Endodermal cell (in vitro differentiated cells): ENCODE data around the gene ATP2B2. TPM values are rescaled to one million over a fixed set of nuclear protein-coding genes. Genes with fewer than 3 reads are reported as not detected.
"Not testable (repeated sequence)": the region's sequence is repeated elsewhere in the genome, so short reads cannot be mapped to it uniquely, and the experiment has no call there.

Experiments used
- DNase-seq: peaks from one replicate; pipeline ENCODE4 v3.0.0-alpha.2; 2017
- H3K27ac ChIP-seq: 2 replicates; pipeline ENCODE4 v1.5.1; 2013; ENCODE audit warnings: mild to moderate bottlenecking, low read depth, low read length, moderate library complexity
- H3K27me3 ChIP-seq: 2 replicates; pipeline ENCODE4 v1.6.1; 2013; ENCODE audit warnings: mild to moderate bottlenecking, low read length, moderate library complexity; ENCODE audit not compliant: insufficient read depth, control insufficient read depth, poor library complexity, severe bottlenecking
- H3K36me3 ChIP-seq: 2 replicates; pipeline ENCODE4 v1.7.0; 2013; ENCODE audit warnings: mild to moderate bottlenecking, low read length, moderate library complexity; ENCODE audit not compliant: control insufficient read depth, insufficient read depth
- H3K4me1 ChIP-seq: one replicate; pipeline ENCODE4 v1.7.0; 2013; ENCODE audit warnings: low read length; ENCODE audit not compliant: control insufficient read depth, insufficient read depth
- H3K4me3 ChIP-seq: 2 replicates; pipeline ENCODE4 v1.5.1; 2013; ENCODE audit warnings: mild to moderate bottlenecking, low read length, moderate library complexity
- H3K9ac ChIP-seq: 2 replicates; pipeline ENCODE4 v1.6.1; 2013; ENCODE audit warnings: mild to moderate bottlenecking, low read length, moderate library complexity; ENCODE audit not compliant: poor library complexity, severe bottlenecking; ENCODE audit errors: extremely low read depth
- H3K9me3 ChIP-seq: 2 replicates; pipeline ENCODE4 v1.6.1; 2013; ENCODE audit warnings: mild to moderate bottlenecking, low read length, moderate library complexity; ENCODE audit not compliant: control insufficient read depth
- H3K27ac Mint-ChIP-seq: 2 replicates; pipeline ENCODE4 v1.8.0; 2020; ENCODE audit warnings: mixed read lengths
- H3K27me3 Mint-ChIP-seq: 2 replicates; pipeline ENCODE4 v1.8.0; 2021; ENCODE audit warnings: mild to moderate bottlenecking, mixed read lengths; ENCODE audit not compliant: insufficient read depth
- H3K36me3 Mint-ChIP-seq: 2 replicates; pipeline ENCODE4 v1.8.0; 2020; ENCODE audit warnings: low read depth, mixed read lengths
- H3K4me1 Mint-ChIP-seq: 2 replicates; pipeline ENCODE4 v1.8.0; 2020; ENCODE audit warnings: mixed read lengths
- H3K4me3 Mint-ChIP-seq: 2 replicates; pipeline ENCODE4 v1.8.0; 2020; ENCODE audit warnings: mild to moderate bottlenecking, moderate library complexity, mixed read lengths
- H3K9me3 Mint-ChIP-seq: 2 replicates; pipeline ENCODE4 v1.8.0; 2020; ENCODE audit warnings: mild to moderate bottlenecking, mixed read lengths
- WGBS, 2 experiments: methylation state at CpG; one replicate each; pipeline versions ENCODE4 v1.1.5 to v1.1.7; 2013; ENCODE audit warnings: missing lambda C conversion rate in 2 of 2, mixed read lengths in 1 of 2; ENCODE audit not compliant: insufficient coverage in 1 of 2, insufficient read length in 1 of 2; 5-methylcytosine and 5-hydroxymethylcytosine counted together
- total RNA-seq, 2 donors: library from RNA; stranded (reverse); fragmentation: NEBNext Ultra II Directional in 1 of 2; extraction: Animal tissue kit (Norgen Biotek cat#: 25700) in 1 of 2; gene quantifications; 2 replicates in 1 of 2; 3 replicates in 1 of 2; pipeline ENCODE4 v1.2.1, GENCODE V29; 2021
- TF ChIP-seq, protein P1 (sequence below): fragments of 200-600 bp; sonication (generic); conservative IDR thresholded peaks from 2 replicates; pipeline ENCODE4 v1.5.0; 2021; ENCODE audit warnings: antibody characterized with exemption, mild to moderate bottlenecking

ATP2B2 gene
- total RNA-seq, 2 donors from 2014 or later: 0.09 TPM; not detected in 1

DNA sequence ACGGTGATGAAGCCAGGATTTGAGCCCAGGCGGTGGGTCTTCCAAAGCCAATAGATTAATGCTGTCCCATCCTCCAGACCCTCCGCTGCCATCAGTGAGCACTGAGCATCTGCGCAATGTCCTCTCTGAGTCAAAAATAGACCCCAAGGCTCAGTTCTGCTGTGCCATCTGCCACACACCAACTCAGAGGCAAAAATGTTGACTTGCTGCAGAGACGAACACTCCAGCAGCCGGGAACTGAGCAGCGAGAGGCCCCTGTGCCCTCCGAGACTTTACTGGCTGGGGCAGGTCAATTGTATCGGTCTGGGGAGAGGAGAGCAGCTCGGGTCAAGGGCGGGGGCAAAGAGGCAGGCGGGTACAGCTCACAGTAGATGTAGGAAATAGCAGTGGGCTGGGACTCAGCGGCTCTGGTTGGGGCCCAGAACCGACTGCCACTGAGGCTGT, 41.5 kb upstream of the ATP2B2 start:
- H3K36me3 ChIP-seq: no peaks in the 10 kb centered on the region
- H3K9ac ChIP-seq: no peak overlapping the region
- Mint-ChIP-seq H3K27ac (no peak overlapping the region), H3K9me3 (peaks cover 16% of the 10 kb centered on the region), H3K36me3 (no peaks in the 10 kb centered on the region), H3K27me3 (peaks cover 5% of the 10 kb centered on the region), H3K4me3 (no peak overlapping the region), H3K4me1 (no peaks in the 10 kb centered on the region)
- no peaks in the 10 kb centered on the region for H3K9me3 ChIP-seq
- H3K4me3 ChIP-seq: no peak overlapping the region
- no peaks in the 10 kb centered on the region for H3K27me3 ChIP-seq
- WGBS, 2 experiments: 95% methylated on average over 10 to 14 of the region's 14 CpGs
- H3K4me1 ChIP-seq: no peaks in the 10 kb centered on the region
- no peak overlapping the region for H3K27ac ChIP-seq
- TF ChIP-seq, protein P1, sequence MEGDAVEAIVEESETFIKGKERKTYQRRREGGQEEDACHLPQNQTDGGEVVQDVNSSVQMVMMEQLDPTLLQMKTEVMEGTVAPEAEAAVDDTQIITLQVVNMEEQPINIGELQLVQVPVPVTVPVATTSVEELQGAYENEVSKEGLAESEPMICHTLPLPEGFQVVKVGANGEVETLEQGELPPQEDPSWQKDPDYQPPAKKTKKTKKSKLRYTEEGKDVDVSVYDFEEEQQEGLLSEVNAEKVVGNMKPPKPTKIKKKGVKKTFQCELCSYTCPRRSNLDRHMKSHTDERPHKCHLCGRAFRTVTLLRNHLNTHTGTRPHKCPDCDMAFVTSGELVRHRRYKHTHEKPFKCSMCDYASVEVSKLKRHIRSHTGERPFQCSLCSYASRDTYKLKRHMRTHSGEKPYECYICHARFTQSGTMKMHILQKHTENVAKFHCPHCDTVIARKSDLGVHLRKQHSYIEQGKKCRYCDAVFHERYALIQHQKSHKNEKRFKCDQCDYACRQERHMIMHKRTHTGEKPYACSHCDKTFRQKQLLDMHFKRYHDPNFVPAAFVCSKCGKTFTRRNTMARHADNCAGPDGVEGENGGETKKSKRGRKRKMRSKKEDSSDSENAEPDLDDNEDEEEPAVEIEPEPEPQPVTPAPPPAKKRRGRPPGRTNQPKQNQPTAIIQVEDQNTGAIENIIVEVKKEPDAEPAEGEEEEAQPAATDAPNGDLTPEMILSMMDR: no peak
- DNase-seq: peak; percentile 38

DNA sequence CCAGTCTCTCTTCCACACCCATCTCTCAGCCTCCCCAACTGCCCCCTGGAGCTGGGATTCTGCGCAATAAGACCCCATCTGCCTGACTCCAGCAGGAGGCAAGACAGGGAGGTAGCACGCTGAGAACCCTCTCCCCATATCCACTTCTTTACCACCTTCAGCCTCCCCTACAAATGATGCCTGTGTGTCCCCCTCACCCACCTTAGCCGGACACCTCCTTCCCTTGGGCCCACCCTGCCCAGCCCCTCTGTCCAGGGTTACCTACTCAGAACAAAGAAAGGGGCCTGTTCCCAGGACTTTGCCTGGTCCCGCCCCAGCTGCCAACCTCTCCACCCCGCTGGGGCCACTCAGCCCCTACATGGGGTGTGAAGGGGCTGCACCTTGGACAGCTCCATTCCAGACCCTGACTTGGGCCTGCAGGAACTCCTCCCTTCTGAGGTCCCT, 40.8 kb upstream of the ATP2B2 start:
- H3K9me3 Mint-ChIP-seq: peaks cover 19% of the 10 kb centered on the region
- peak; percentile 73 for DNase-seq
- H3K27ac Mint-ChIP-seq: no peak overlapping the region
- no peak overlapping the region for H3K4me3 Mint-ChIP-seq
- no peaks in the 10 kb centered on the region for H3K36me3 ChIP-seq
- H3K27ac ChIP-seq: no peak overlapping the region
- H3K4me1 ChIP-seq: no peaks in the 10 kb centered on the region
- H3K36me3 Mint-ChIP-seq: no peaks in the 10 kb centered on the region
- TF ChIP-seq, protein P1: no peak
- no peaks in the 10 kb centered on the region for H3K27me3 ChIP-seq
- no peak overlapping the region for H3K9ac ChIP-seq
- H3K4me1 Mint-ChIP-seq: no peaks in the 10 kb centered on the region
- H3K9me3 ChIP-seq: no peaks in the 10 kb centered on the region
- WGBS, 2 experiments: 79% methylated on average over 5 of the region's 5 CpGs; no CpG with 5 or more reads in 1 of the 2 experiments
- peaks cover 5% of the 10 kb centered on the region for H3K27me3 Mint-ChIP-seq
- H3K4me3 ChIP-seq: no peak overlapping the region

DNA sequence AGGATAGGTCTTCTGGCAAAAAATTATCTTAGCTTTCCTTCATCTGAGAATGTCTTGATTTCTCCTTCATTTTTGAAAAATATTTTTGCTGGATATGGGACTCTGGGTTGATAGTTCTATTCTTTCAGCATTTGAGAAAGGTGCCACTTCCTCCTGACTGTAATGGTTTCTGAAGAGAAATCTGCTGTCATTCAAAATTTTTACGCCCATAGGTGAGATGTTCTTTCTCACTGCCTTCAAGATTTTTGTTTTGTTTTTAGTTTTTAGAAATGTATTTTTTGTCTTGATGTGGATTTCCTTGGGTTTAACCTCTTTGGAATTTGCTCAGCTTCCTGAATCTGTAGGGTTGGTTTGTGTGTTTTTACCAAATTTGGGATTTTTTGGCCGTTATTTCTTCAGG, 37.1 kb upstream of the ATP2B2 start:
- H3K9me3 ChIP-seq: no peaks in the 10 kb centered on the region
- no peak for DNase-seq
- no peak overlapping the region for H3K4me3 ChIP-seq
- H3K27ac ChIP-seq: no peak overlapping the region
- no peaks in the 10 kb centered on the region for H3K36me3 ChIP-seq
- H3K27ac Mint-ChIP-seq: no peak overlapping the region
- TF ChIP-seq, protein P1: no peak
- H3K4me1 Mint-ChIP-seq: no peaks in the 10 kb centered on the region
- no peak overlapping the region for H3K4me3 Mint-ChIP-seq
- no peak overlapping the region for H3K9ac ChIP-seq
- H3K4me1 ChIP-seq: no peaks in the 10 kb centered on the region
- H3K27me3 ChIP-seq: no peaks in the 10 kb centered on the region
- H3K9me3 Mint-ChIP-seq: peaks cover 32% of the 10 kb centered on the region
- peaks cover 2% of the 10 kb centered on the region for H3K27me3 Mint-ChIP-seq
- H3K36me3 Mint-ChIP-seq: no peaks in the 10 kb centered on the region
- 69 to 100% methylated on average over 1 to 2 of the region's 2 CpGs for WGBS, 2 experiments

DNA sequence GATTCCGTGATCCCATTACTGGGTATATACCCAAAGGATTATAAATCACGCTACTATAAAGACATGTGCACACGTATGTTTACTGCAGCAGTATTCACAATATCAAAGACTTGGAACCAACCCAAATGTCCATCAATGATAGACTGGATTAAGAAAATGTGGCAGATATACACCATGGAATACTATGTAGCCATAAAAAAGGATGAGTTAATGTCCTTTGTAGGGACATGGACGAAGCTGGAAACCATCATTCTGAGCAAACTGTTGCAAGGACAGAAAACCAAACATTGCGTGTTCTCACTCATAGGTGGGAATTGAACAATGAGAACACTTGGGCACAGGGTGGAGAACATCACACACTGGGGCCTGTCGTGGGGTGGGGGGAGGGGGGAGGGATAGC, 35.0 kb upstream of the ATP2B2 start:
- peaks cover 32% of the 10 kb centered on the region for H3K9me3 Mint-ChIP-seq
- H3K4me1 ChIP-seq, H3K27me3 ChIP-seq, H3K36me3 Mint-ChIP-seq, H3K4me3 ChIP-seq, H3K9me3 ChIP-seq, DNase-seq, H3K4me1 Mint-ChIP-seq, H3K4me3 Mint-ChIP-seq, H3K27ac Mint-ChIP-seq, H3K27me3 Mint-ChIP-seq, H3K27ac ChIP-seq, H3K36me3 ChIP-seq, H3K9ac ChIP-seq: not testable (repeated sequence)
- 80 to 95% methylated on average over 3 to 6 of the region's 6 CpGs for WGBS, 2 experiments
